Right ventricle myocardium superior (tissue), 1 donor: ENCODE data around the gene STRN. TPM values are rescaled to one million over a fixed set of nuclear protein-coding genes. Genes with fewer than 3 reads are reported as not detected.
"Not testable (repeated sequence)": the region's sequence is repeated elsewhere in the genome, so short reads cannot be mapped to it uniquely, and the experiment has no call there.

ENCODE experiments used
- ATAC-seq: fragments of 200-7000 bp; cut with Tn5 transposase; one replicate; pipeline ENCODE4 v1.9.1; 2020; ENCODE audit warnings: mild to moderate bottlenecking; ENCODE audit not compliant: poor library complexity
- DNase-seq: peaks from one replicate; pipeline ENCODE4 v3.0.0-alpha.2; 2020
- intact Hi-C: fragments of 100-400 bp; cut with DNase I; formaldehyde crosslinking; loops from one replicate; pipeline ENCODE4 v1.11.2; 2022
- total RNA-seq: library from RNA; stranded (reverse); fragmentation: NEBNext Ultra II Directional; extraction: Animal tissue kit (Norgen Biotek cat#: 25700); gene quantifications from one replicate; pipeline ENCODE4 v1.2.1, GENCODE V29; 2021
- donor health status: DM: no; HTN: yes; CAD: no; lungs with severe emphysema.

STRN gene
- total RNA-seq, 1 donor from 2014 or later: 38.6 TPM

DNA sequence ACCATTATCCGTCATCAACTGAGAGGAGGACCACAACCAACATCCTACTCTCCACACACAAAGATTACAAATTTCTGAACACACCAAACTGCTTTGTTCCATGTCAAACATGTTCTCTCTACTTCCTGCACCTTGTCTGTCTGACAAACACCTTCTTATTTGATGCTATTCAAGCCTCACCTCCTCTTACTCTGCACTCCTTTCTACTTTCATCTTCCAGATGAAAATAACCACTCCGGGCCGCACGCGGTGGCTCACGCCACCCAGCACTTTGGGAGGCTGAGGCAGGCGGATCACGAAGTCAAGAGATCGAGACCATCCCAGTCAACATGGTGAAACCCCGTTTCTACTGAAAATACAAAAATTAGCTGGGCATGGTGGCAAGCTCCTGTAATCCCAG is 43.7 kb downstream of the STRN start:
- DNase-seq, ATAC-seq, intact Hi-C loops: not testable (repeated sequence)

DNA sequence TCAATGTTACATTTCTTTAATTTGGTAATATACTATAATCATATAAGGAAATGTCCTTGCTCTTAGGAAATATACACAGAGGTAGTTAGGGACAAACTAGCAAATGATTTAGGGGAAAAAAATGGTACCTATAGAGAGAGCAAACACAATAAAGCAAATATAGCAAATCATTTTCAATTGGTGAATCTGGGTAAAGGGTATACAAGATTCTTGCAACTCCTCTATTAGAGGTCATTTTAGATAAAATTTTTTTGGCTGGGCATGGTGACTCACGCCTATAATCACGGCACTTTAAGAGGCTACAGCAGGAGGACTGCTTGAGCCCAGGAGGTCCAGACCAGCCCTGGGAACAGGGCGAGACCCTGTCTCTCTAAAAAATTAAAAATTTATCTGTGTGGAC is 44.4 kb downstream of the STRN start:
- ATAC-seq: no peak

DNA sequence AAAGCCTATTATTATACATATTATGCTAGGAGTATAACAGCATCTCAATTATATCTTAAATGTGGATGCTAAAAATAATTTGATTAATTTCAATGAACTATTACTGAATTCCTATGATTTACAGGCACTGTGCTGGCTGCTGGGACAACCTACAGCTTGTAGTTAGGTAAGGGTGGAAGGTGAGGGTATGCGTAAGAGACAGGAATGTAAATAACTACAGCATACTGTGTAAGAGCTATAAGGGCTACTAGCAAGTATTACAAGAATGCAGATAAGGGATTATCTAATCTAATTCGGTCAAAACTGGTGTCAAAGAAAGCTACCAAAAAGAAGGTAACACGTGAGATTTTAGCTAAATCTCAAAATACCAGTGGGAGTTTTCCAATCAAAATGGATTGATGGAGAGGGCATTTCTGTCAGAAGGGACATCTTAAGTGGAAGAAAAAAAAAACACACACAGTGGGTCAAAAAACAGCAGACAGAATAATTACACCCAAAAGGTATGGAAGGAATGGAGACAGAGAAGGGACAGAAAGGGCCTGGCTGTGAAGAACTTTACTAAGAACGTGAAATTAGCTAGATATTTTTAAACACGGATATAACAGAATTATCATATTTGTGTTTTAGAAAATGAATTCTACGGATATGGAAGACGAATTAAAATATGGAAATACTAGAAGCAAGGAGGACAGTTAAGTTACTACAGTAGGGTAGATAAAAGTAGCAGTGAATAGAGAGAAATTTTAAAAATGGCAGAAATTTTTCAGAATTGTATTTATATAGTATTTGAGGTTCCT is 47.1 kb downstream of the STRN start:
- no peak for ATAC-seq
- DNase-seq: no peak
- intact Hi-C loops: no loop called here

More for the DNA sequence above, 44.4 kb downstream of the STRN start:
- intact Hi-C loops: no loop called here
- no peak for DNase-seq

DNA sequence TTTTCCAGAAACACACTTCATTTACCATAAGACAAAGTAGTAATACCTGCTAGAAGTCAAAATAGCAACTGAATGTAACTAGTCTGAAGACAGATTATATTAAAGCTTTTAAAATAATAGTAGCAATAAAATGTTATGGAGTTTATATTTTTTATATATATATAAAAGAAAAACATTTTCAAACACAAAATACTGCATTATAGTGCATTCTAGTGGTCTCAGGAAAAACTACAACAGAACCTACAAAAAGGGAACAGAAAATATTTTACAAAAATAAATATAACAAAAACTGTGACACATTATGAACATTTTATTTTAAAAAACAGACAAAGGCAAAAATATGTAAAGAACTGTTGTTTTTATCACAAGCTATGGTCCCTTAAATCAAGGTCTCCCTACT is 48.0 kb downstream of the STRN start:
- intact Hi-C loops: no loop called here
- no peak for DNase-seq
- ATAC-seq: no peak

DNA sequence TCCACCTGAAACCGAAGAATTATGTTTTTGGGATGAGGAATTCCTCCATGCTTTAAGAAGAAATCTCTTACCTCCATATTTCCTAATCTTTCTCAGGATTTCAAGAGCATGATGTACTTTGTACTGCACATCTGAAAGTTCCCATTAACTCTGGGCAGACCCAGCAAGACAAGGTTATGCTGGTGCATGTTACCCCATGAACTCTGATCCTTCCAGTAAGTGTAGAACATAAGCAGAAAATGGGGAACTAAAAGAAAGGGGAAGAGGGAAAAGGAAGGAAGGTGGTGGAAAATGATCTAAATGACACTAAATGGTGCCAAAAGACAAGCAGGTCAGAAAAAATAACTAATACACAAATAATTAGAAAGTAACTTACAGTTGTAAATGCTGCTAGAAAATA is 50.7 kb downstream of the STRN start:
- intact Hi-C loops: no loop called here
- ATAC-seq (peak; percentile 46), DNase-seq (no peak)

DNA sequence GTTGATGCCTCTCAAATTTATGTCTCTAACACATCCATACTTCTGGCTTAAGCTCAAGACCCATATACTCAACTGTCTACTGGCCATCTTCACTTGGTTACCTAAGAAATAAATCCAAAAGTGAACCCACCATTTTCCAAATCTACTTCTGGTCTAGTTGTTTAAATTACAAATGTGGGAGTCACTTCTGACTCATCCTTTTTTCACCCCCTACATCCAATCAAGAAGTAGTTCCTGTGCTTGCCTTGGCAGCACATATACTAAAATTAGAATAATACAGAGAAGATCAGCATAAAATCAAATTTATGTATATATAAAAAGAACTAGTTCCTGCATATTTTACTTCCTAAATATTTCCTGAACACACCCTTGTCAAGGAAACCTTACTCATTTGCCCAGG is 53.6 kb downstream of the STRN start:
- ATAC-seq (no peak), DNase-seq (no peak)
- intact Hi-C loops: no loop called here

DNA sequence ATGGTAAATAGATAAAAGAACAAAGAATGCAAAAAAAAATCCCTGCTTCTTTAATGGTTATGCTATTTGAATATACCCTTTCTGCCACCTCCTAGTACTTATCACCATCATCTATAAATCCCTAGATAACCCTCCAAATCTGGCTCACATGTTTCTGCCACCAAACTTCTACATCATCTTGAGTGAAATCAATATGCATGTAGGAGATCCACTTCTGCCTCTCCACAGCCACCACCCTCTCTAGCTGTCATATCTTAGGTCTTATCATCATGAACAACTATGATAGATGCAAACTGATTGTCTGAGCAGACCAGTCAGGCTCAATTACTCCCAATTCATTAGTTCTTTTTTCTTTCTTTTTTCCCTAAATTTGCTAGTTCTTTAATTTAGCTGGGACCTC is 55.3 kb downstream of the STRN start:
- ATAC-seq: no peak
- DNase-seq: no peak
- intact Hi-C loops: no loop called here

DNA sequence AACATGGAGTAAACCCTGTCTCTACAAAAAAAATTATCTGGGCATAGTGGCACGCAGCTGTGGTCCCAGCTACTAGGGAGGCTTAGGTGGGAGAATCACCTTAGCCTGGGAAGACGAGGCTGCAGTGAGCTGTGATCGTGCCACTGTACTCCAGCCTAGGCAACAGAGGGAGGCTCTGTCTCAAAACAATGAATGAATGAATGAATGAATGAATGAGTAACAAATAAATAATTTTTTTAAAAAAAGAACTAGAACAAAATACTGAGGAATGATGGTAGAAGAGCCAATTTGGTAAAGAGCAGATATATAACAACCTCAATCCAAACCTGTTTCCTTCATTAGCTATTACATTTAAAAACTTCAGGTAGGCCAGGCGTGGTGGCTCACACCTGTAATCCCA is 60.1 kb downstream of the STRN start:
- ATAC-seq: no peak
- intact Hi-C loops: no loop called here
- no peak for DNase-seq

DNA sequence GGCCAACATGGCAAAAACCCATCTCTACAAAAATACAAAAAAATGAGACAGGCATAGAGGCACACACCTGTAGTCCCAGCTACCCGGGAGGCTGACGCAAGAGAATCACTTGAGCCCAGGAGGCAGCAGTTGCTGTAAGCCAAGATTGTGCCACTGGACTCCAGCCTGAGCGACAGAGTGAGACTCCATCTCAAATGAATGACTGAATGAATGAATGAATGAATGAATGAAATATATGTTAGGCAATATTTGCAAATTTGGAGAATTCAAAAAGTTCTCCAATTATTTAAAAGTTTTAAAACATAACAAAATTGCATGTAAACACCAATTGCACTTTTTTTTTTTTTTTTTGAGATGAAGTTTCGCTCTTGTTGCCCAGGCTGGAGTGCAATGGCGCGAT is 61.7 kb downstream of the STRN start:
- intact Hi-C loops: no loop called here
- ATAC-seq (no peak), DNase-seq (no peak)

DNA sequence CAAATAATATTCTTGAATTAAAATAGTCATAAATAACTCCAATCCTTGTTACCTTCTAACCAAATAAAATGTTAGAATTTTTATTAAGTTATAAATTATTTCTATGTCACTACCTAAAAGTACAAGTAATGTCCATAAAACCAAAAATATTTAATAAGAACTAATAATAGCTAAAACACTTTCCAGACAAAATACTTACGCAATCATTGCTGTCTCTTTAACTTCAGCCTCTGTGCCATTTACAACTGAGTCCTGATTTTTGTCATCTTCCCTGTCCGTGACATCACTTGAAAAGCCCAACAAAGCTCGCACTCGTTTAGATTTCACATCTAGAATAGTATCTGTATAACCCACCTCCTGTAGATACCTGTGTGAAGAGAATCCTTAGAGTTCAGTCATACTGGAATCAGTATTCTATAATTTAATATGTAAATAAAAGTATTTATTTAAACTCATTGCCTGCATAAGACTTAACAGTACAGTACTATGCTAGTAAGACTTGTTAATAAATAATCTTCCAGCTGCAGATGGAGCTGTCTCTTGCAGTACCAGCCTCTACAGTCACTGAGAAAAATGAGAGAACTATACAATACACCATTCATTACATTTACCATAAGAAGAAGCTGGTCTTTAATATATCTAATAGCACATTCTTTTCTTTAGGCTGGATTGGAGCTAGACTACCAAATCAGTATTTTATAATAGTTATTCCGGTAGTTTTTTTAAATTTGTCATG is 63.8 kb downstream of the STRN start:
- DNase-seq: no peak
- intact Hi-C loops: no loop called here
- peak; percentile 39 for ATAC-seq

DNA sequence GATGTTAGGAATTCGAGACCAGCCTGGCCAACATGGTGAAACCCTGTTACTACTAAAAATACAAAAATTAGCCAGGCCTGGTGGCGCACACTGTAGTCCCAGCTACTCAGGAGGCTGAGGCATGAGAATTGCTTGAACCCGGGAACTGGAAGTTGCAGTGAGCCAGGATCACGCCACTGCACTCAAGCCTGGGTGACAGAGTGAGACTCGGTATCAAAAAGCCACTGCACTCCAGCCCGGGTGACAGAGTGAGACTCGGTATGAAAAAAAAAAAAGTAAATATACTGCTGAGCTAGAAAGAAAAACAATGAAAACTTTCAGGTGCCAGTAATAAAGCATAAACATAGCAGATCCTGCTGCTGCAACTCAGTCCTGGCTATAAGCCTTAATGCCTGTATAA is 73.5 kb downstream of the STRN start:
- DNase-seq (no peak), ATAC-seq (no peak)
- intact Hi-C loops: no loop called here

DNA sequence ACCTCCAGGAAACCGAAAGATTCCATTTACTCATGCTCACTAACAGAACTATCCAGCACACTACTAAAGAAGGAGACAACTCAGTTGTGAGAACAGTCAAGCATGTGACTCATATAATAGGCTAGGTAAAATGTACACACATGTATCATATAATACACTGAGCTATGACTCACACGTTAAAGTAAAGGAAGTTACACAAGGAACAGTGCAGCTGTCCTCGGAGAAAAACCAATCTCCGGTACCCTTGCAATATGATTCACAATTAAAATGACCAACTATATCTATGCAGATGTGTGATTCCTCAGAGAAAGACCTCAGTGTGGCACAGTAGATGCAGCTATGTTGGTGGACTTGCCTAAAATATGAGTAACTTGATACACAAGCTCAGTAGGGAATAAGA is 76.5 kb downstream of the STRN start:
- intact Hi-C loops: no loop called here
- no peak for ATAC-seq
- no peak for DNase-seq

DNA sequence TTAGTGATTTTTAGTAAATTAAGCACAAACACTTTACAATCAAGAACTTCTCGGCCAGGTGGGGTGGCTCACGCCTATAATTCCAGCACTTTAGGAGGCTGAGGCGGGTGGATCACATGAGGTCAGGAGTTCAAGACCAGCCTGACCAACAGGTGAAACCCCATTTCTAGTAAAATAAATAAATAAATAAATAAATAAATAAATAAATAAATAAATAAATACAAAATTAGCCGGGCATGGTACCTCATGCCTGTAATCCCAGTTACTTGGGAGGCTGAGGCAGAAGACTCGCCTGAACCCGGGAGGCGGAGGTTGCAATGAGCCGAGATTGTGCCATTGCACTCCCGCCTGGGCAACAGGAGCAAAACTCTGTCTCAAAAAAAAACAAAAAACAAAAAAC is 79.2 kb downstream of the STRN start:
- intact Hi-C loops, DNase-seq, ATAC-seq: not testable (repeated sequence)

DNA sequence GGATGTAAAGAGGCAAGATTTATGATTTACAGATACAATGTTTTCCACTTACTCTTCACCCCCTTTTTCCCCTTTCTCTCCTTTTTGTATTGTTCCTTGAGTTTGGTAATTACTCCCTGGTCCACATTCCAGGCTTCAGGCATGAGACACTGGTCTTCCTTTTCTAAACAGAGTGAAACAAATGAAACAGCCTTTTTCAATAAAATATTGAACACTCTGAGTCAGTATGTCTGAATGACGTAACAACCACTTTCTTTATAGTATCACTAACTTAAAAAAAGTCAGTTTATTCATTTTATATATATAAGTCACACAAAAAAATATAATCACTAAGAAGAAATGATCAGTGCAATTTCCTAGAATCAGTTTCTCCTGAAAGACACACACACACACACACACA is 79.7 kb downstream of the STRN start:
- ATAC-seq (no peak), DNase-seq (no peak)
- intact Hi-C loops: no loop called here

DNA sequence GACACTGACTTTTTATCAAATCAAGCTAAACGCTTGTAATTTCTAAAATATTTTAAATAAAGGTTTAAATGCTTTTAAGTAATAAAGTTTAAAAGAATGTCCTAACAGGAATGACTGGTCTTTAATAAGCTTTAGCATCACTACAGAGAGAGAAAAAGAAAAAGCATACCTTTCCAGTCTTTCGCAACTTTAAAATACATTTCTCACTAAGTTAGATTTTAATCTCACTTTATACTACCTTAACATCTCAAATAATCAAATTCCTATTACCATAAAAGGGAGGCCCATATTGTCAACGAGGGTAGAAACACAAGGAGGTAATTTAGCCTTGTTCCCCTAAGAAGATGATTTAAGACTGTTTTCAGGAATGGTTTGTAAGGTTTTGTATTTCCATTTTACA is 80.7 kb downstream of the STRN start:
- ATAC-seq (no peak), DNase-seq (no peak)

DNA sequence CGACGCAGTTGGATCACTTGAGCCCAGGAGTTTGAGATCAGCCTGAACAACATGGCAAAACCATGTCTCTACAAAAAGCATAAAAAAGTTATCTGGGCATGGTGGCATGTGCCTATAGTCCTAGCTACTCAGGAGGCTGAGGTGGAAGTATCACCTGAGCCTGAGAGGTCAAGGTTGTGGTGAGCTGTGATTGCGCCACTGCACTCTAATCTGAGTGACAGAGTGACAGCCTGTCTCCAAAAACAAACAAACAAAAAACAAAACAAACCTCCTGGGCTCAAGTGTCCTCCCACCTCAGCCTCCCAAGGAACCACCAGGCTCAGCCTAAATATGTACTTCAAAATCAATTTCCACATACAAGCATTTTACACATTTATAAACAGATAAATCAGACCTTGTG is 83.8 kb downstream of the STRN start:
- intact Hi-C loops: no loop called here
- DNase-seq (no peak), ATAC-seq (no peak)

More for the DNA sequence above, 80.7 kb downstream of the STRN start:
- intact Hi-C loops: no loop called here

DNA sequence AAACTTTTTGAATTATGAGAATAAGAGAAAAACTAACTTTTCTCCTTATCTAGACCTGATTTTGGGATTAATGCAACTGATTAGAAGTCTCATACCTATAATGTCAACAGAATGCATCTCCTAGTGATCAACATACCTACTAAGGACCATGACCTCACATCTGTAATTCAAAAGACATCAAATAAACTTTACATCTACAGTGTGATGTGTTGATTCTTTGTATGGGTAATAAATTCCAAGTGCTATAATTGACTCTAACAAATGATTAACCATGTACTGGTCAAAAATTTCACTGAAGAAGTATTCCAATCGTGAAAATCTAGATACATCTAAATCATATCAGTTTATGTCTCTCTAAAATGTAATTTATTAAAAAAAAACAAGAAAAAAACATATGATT is 84.5 kb downstream of the STRN start:
- ATAC-seq (no peak), DNase-seq (no peak)
- intact Hi-C loops: no loop called here

DNA sequence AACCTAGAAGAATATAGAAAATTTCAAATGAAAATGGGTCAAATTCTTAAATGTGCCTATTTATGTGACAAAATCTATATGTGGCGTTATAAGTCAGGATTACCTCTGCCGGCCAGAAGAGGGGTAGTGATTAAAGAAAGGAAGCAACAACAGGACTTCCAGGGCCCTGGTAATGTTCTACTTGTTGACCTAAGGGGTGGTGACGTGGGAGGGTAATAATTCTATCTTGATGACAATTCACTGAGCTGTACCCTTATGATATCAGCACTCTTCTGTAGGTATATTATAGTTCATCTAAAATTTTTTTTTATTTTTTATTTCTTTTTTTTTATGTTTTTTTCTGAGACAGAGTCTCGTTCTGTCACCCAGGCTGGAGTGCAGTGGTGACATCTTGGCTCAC is 87.9 kb downstream of the STRN start:
- no peak for ATAC-seq
- no peak for DNase-seq
- intact Hi-C loops: no loop called here

DNA sequence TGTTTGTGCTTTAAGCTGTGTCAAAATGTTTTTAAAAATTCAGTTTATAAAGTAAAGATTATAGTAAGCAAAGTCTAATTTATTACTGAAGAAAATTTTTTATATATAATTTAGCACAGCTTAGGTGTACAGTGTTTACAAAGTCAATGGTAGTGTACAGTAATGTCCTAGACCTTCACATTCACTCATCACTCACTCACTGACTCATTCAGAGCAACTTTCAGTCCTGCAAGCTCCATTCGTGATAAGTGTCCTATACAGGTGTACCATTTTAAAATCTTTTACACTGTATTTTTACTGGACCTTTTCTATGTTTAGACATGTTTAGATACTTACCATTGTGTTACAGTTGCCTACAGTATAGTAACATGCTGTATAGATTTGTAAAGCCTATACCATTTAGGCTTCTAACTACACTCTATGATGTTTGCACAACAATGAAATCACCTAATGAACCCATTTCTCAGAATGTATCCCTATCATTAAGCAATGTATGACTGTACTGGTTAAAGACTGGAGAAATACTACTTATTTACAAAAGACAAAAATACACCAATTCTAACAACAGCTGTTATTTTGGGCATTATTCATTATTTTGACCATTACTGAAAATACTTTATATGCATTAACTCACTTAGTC is 95.1 kb downstream of the STRN start:
- ATAC-seq (no peak), DNase-seq (no peak)
- intact Hi-C loops: no loop called here

DNA sequence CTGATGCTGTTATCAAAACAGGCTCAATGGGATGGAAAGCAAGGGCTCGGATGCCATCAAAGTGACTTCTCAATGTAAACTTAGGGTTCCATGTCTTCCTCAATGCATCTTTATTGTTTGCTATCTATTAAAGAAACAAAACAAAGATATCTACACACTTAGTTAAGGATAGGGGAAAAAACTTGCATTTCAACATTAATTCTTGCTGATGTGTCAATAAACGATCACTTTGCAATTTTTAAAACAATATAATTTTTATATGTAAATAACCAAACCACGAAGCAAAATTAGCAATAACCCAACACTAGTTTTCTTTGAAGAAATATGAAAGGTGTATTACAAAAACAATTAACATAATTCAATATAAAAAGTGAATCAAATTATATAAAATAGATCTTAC is 96.7 kb downstream of the STRN start:
- ATAC-seq (no peak), DNase-seq (no peak)
- intact Hi-C loops: no loop called here
